ENCODE measurements around the gene CHRNA10.

CHRNA10 gene

DNA sequence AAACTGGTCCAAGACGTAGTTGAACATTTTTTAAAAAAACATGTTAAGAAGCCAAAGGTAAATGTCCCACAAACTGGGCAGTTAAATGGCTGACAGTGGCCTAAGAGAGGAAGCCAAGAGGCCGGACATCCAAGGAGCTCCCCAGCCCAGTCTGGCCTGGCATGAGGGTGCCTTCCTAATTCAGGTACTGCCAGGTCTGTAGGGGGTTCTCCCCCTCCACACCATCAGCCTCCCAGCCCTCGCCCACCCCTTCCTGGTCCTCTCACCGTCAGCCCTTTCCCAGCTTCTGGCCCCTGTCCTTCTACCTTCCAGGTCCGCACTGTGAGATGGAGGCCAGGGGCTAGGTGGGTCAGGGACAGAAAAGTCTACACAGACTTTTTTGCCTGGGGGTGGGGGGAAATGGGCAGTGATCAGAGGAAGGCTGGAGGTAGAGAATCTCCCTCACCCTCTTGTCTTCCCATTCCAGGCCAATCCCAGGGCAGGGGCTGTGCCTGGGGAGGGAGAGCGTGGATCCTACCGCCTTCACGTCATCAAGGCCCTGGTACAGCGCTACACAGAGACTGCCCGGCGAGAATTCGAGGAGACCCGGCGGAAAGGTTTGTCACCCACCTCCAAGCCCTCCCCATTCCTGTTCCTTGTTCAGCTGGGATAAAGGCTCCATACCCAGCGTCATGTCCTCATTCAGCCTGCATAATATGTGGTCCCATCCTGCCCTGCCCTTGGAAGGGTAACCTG, 35.4 kb downstream of the CHRNA10 start:
- no peak for DNase-seq (ENCODE audit: low read depth in 3 of 3, low spot score in 1 of 3)

- DNase-seq (ENCODE audit: low read depth in 3 of 3, low spot score in 1 of 3) = no peak
These were observed 39.0 kb downstream of the CHRNA10 start for GRCh38 chr11:3632070-3632660.

GRCh38 chr11:3631331-3631730, 39.9 kb downstream of the CHRNA10 start:
- no peak for DNase-seq (ENCODE audit: low read depth in 3 of 3, low spot score in 1 of 3)

GRCh38 chr11:3627291-3627690, 43.9 kb downstream of the CHRNA10 start:
- DNase-seq (ENCODE audit: low read depth in 3 of 3, low spot score in 1 of 3) = no peak

GRCh38 chr11:3626250-3626960, 44.8 kb downstream of the CHRNA10 start:
- no peak for DNase-seq (ENCODE audit: low read depth in 3 of 3, low spot score in 1 of 3)

DNA sequence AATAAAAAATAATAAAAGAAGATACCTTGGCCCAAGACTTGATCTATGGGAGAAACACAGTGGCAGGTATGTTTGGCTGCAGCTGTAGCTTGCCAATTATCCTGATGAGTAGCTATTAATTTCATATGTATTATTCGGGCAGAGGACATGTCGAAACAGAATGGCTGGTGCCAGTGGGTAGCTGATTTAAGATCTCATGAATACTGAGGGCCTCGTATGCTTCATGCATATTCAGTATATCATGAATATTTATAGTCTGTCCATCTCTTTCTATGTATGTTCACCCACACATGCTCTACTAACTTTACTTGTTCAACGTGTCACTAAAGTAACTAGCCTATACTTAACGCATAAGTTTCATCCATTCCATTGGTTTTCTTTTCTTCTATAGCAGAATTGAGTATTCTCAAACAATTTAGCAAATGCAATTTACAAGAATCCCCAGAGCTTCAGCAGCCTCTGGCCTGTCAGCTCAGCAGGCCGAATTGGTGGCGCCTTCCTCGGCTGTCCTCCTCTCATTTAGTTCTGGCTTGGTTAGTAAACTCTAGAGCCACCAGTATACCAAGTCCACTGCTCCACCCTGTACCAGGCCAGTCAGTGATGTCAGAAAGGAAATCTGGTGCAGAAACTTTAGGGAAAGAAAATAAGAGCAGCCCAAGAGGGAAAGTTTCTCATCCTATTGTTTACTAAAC, 47.3 kb downstream of the CHRNA10 start:
- DNase-seq (ENCODE audit: low read depth in 3 of 3, low spot score in 1 of 3) = no peak

GRCh38 chr11:3623121-3623520, 48.1 kb downstream of the CHRNA10 start:
- DNase-seq (ENCODE audit: low read depth in 3 of 3, low spot score in 1 of 3) = no peak

- DNase-seq (ENCODE audit: low read depth in 3 of 3, low spot score in 1 of 3) = no peak
These were observed 48.7 kb downstream of the CHRNA10 start for GRCh38 chr11:3622521-3622920.

DNA sequence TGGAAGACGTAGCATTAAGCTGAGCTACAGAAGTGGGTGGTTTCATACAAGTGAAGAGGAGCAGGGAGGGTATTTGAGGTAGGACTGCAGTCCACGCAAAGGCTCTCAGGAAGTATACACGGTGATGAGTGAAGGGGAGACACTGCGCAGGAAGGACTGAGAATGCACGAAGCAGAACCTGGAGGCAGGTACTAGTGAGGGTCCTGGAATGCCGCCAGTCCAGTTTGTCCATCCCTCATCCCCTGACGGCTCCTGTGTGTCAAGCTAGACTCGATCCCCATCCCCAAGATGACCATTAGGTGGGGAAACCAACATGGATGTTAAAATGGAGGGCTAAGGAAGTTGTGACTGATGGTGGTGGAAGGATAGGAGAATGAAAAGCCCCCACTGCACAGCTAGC, 53.2 kb downstream of the CHRNA10 start:
- no peak for DNase-seq (ENCODE audit: low read depth in 3 of 3, low spot score in 1 of 3)

DNA sequence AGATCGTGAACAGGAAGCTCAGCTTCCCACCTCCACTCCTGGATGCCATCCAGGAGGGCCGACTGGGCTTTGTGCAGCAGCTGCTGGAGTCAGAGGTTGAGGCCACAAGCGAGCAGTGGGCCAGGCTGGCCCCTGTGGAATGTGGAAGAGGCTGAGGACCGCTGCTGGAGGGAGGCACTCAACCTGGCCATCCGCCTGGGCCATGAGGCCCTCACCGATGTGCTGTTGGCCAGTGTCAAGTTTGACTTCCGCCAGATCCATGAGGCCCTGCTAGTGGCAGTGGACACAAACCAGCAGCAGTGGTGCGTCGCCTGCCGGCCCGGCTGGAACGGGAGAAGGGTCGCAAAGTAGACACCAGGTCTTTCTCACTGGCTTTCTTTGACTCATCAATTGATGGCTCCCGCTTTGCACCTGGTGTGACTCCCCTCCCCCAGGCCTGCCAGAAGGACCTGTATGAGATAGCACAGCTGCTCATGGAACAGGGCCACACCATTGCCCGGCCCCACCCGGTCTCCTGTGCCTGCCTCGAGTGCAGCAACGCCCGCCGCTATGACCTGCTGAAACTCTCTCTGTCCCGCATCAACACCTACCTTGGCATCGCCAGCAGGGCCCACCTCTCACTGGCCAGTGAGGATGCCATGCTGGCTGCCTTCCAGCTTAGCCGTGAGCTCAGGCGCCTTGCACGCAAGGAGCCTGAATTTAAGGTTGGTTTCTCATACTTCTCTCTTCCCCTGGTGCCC, 54.3 kb downstream of the CHRNA10 start:
- no peak for DNase-seq (ENCODE audit: low read depth in 3 of 3, low spot score in 1 of 3)

DNA sequence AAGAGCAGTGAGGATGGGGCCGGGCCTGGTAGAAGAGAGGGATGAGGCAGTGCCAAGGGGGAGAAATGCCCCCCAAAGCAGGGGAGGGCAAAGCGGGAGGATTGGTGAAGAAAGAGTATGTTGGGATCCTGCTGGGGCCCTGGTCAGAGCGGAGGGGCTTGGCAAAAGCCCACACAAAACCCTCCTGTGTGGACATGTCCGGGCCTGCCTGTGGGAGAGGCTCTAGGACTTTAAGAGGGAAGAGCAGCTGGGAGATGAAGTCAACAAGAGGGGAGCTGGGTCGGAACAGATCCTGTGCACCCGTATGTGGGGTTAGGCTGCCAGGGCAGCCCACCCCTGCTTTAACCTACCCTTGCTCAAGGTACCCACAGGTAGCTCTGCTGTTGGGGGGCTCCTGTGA, 55.2 kb downstream of the CHRNA10 start:
- DNase-seq (ENCODE audit: low read depth in 3 of 3, low spot score in 1 of 3) = no peak
